ENCODE results near the gene FARS2.

FARS2 gene

GRCh38 chr6:5587648-5588047 lies 326.3 kb downstream of the FARS2 start:
- DNase-seq (ENCODE audit: low spot score) = no peak

GRCh38 chr6:5589422-5590141 lies 328.3 kb downstream of the FARS2 start:
- DNase-seq (ENCODE audit: low spot score) = no peak

DNA sequence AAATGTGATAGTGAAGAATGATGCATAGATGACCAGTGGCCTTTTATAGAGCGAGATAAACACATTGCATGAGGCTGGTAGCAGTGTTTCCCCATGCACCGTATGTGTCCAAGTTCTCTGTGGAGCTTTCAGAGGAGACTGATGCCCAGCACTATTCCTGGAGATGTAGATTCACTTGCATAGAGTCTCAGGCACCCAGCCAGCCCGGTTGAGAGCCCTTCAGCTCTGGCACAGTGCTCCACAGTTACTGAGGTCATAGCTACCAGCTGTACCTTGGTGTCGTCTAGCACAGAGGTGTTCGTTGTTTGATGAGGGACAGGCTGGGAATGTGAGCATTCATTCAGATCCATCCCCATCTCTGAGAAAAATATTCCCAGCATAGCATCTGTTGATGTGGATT lies 328.9 kb downstream of the FARS2 start:
- DNase-seq (ENCODE audit: low spot score) = no peak

GRCh38 chr6:5592886-5593519 lies 331.7 kb downstream of the FARS2 start:
- no peak for DNase-seq (ENCODE audit: low spot score)

- DNase-seq (ENCODE audit: low spot score) = no peak
Observed at GRCh38 chr6:5595184-5595583, 333.9 kb downstream of the FARS2 start.

DNA sequence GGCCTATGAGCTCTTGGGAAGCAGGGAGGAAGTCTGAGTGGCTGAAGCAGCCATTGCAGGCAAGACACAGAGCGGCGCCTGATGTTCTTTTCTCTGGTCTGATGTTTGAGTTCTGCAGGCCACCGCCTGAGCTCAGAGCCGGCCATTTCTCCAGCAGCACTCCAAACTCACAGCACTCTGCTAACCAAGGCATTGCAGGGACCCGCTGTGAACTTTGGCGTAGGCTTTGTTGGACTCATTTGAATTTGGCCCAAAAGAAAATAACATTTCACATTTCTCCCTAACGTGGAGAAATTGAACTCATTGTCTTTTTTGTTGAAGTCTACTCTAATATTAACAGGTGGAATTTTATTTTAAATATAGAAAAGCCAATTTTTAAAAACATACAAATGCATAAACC lies 336.1 kb downstream of the FARS2 start:
- DNase-seq (ENCODE audit: low spot score) = no peak

GRCh38 chr6:5598123-5598522 lies 336.8 kb downstream of the FARS2 start:
- DNase-seq (ENCODE audit: low spot score) = no peak

- no peak for DNase-seq (ENCODE audit: low spot score)
Observed at GRCh38 chr6:5599127-5599526, 337.8 kb downstream of the FARS2 start.

DNA sequence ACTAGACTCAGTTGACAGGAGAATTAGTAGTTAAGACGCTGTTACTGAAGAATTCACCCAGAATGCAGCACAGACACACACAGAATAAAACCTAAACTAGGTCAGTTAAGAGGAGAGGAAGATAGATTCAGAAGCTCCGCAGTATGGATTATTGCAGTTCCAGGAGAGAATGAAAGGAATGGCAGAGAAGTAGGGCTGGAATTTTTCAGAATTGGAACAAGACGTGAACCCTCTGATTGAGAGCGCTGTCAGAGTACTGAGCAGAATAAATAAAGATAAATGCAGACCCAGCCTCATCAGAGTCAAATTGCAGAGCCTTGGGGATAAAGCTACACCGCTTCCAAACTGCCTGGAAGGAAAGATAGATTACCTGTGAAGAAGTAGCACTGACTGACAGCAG lies 344.6 kb downstream of the FARS2 start:
- no peak for DNase-seq (ENCODE audit: low spot score)

DNA sequence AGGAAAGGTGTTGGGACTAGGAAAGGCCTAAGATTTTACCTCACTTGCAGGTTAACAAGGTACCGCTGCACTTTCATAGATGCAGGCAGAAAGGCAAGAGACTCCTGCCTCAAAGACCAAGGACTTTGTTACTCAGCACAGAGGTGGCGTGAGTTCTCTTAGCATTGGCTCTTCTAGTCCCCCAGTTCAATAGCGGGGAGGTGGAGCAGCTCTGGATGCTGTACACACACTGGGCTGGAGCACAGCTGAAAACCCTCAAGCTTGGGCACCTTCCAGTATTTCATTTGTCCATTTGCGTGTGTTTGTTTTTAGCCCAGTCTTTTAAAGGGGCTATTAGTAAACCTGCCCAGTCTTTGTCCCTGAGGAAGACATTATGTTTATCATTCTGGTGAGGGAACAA lies 345.2 kb downstream of the FARS2 start:
- no peak for DNase-seq (ENCODE audit: low spot score)

- no peak for DNase-seq (ENCODE audit: low spot score)
Observed at GRCh38 chr6:5610640-5611039, 349.3 kb downstream of the FARS2 start.

DNA sequence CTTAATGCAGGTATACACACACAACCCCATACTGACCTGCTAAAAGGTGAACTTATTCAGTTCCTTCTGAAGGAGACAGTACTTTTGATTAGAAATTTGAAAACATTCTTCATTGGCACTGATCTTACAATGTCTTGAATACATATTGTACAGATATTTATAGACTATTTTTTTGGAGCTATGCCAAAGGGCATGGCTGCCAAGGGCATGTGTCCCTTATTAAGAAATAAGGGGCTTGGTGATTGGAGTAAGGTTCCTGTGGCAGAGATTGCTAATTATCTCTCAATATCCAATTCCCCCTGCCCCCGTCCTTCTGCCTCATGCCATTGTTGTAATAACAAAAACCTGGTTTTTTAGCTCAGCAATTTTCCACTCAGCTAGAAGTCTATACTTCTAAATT lies 355.9 kb downstream of the FARS2 start:
- DNase-seq (ENCODE audit: low spot score) = no peak

- no peak for DNase-seq (ENCODE audit: low spot score)
Observed at GRCh38 chr6:5619249-5619648, 357.9 kb downstream of the FARS2 start.

GRCh38 chr6:5622276-5623005 lies 361.1 kb downstream of the FARS2 start:
- no peak for DNase-seq (ENCODE audit: low spot score)

GRCh38 chr6:5623769-5624168 lies 362.5 kb downstream of the FARS2 start:
- no peak for DNase-seq (ENCODE audit: low spot score)

DNA sequence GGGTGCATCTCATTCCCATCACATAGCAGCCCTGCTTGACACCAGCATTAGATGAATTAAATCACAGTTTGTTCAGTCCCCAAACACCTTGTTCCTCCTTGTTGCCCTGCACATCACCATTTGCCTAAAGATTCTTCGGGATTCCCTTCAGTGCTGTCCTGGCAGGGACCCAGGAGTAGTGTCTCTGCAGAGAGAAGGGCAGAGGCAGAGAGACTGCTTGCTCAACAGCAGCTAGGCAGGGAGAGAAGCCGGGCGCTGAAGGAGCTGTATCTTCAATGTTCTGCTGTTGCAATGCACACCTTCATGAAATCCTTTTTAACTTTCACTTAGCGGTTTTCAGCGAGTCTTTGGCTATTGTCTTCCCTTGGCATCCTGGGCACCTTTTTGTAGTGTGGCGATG lies 362.9 kb downstream of the FARS2 start:
- no peak for DNase-seq (ENCODE audit: low spot score)

GRCh38 chr6:5626727-5627426 lies 365.6 kb downstream of the FARS2 start:
- no peak for DNase-seq (ENCODE audit: low spot score)

DNA sequence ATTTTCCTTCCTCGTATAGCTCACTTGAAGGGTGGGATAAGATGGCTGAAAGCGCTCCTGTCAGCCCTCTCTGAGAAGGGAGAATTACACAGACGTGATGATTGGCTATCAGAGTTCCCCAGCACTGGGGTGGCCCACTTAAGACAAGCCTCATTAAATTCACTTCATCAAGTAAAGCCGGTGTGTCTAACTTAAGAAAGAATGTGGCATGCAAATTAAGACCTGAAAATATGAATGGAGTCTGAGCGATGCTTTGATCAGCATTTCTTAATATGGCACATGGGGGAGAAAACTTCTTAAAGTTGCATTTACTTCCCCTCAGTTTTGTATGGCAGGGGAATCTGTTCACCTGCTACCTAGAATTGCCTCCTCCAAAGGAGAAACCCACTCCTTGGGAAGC lies 369.3 kb downstream of the FARS2 start:
- no peak for DNase-seq (ENCODE audit: low spot score)

GRCh38 chr6:5632348-5632935 lies 371.1 kb downstream of the FARS2 start:
- no peak for DNase-seq (ENCODE audit: low spot score)

- DNase-seq (ENCODE audit: low spot score) = no peak
Observed at GRCh38 chr6:5634525-5634924, 373.2 kb downstream of the FARS2 start.

- no peak for DNase-seq (ENCODE audit: low spot score)
Observed at GRCh38 chr6:5636210-5637030, 375.1 kb downstream of the FARS2 start.
